KMS-11 (cell line): ENCODE measurements around the gene SLC30A4.

Experiments
- H2AFZ ChIP-seq: fragments of 200-600 bp; sonication (generic); 2 replicates; pipeline ENCODE4 v1.6.1; 2016; ENCODE audit warnings: antibody characterized with exemption, mixed run types, low read depth
- H3K27ac ChIP-seq: fragments of 200-600 bp; sonication (generic); 2 replicates; pipeline ENCODE4 v1.6.1; 2016; ENCODE audit warnings: mild to moderate bottlenecking, mixed run types
- H3K27me3 ChIP-seq: fragments of 200-600 bp; sonication (generic); 2 replicates; pipeline ENCODE4 v1.6.1; 2017; ENCODE audit warnings: mild to moderate bottlenecking, low read depth, mixed run types, moderate library complexity; ENCODE audit not compliant: insufficient read depth
- H3K36me3 ChIP-seq: fragments of 200-600 bp; sonication (generic); 2 replicates; pipeline ENCODE4 v1.6.1; 2017; ENCODE audit warnings: mild to moderate bottlenecking, mixed run types; ENCODE audit not compliant: insufficient read depth
- H3K4me1 ChIP-seq: fragments of 200-600 bp; sonication (generic); 2 replicates; pipeline ENCODE4 v1.6.1; 2016; ENCODE audit warnings: mild to moderate bottlenecking, low read depth, mixed run types; ENCODE audit not compliant: poor library complexity, severe bottlenecking
- H3K4me2 ChIP-seq: fragments of 200-600 bp; sonication (generic); 2 replicates; pipeline ENCODE4 v1.7.0; 2016; ENCODE audit warnings: mild to moderate bottlenecking, mixed run types
- H3K4me3 ChIP-seq: fragments of 200-600 bp; sonication (generic); IDR thresholded peaks from 2 replicates; pipeline ENCODE4 v1.6.1; 2017; ENCODE audit warnings: low read depth, low read length, mixed read lengths; ENCODE audit not compliant: insufficient read depth
- H3K79me2 ChIP-seq: fragments of 200-600 bp; sonication (generic); 2 replicates; pipeline ENCODE4 v1.6.1; 2016; ENCODE audit warnings: low read depth, mixed run types; ENCODE audit not compliant: insufficient read depth
- H3K9ac ChIP-seq: fragments of 200-600 bp; sonication (generic); 2 replicates; pipeline ENCODE4 v1.6.1; 2016; ENCODE audit warnings: mild to moderate bottlenecking, mixed run types
- H4K20me1 ChIP-seq: fragments of 200-600 bp; sonication (generic); 2 replicates; pipeline ENCODE4 v1.6.1; 2016; ENCODE audit warnings: mild to moderate bottlenecking, mixed run types; ENCODE audit not compliant: insufficient read depth
- CTCF ChIP-seq: fragments of 200-600 bp; sonication (generic); conservative IDR thresholded peaks from 2 replicates; pipeline ENCODE4 v1.6.1; 2017; ENCODE audit warnings: low read depth, mild to moderate bottlenecking, antibody characterized with exemption, low read length, moderate library complexity, mixed read lengths

Gene SLC30A4

GRCh38 chr15:45435124-45435903 lies 87.2 kb downstream of the SLC30A4 start:
- Histone ChIP-seq H3K27me3 (no peaks in the 10 kb centered on the region), H3K4me3 (no peak overlapping the region), H3K79me2 (no peaks in the 10 kb centered on the region), H4K20me1 (no peaks in the 10 kb centered on the region), H3K36me3 (no peaks in the 10 kb centered on the region), H2AFZ (no peak overlapping the region), H3K4me1 (peaks cover 6% of the 10 kb centered on the region), H3K4me2 (no peak overlapping the region), H3K9ac (no peak overlapping the region), H3K27ac (no peak overlapping the region)
- TF ChIP-seq CTCF: no peak

- H3K79me2 ChIP-seq: no peaks in the 10 kb centered on the region
- no peak overlapping the region for H3K9ac ChIP-seq
- no peak overlapping the region for H2AFZ ChIP-seq
- TF ChIP-seq CTCF: no peak
- no peak overlapping the region for H3K4me3 ChIP-seq
- no peaks in the 10 kb centered on the region for H3K27me3 ChIP-seq
- no peaks in the 10 kb centered on the region for H3K36me3 ChIP-seq
- peaks cover 6% of the 10 kb centered on the region for H3K4me1 ChIP-seq
- no peaks in the 10 kb centered on the region for H4K20me1 ChIP-seq
- no peak overlapping the region for H3K27ac ChIP-seq
- no peak overlapping the region for H3K4me2 ChIP-seq
Observed at GRCh38 chr15:45434078-45434567, 88.4 kb downstream of the SLC30A4 start.

GRCh38 chr15:45431511-45431910 lies 91.0 kb downstream of the SLC30A4 start:
- Histone ChIP-seq H3K4me3 (no peak overlapping the region), H3K27ac (no peak overlapping the region), H4K20me1 (no peaks in the 10 kb centered on the region), H3K36me3 (no peaks in the 10 kb centered on the region), H3K4me2 (no peak overlapping the region), H2AFZ (no peak overlapping the region), H3K4me1 (peaks cover 6% of the 10 kb centered on the region), H3K79me2 (no peaks in the 10 kb centered on the region), H3K27me3 (no peaks in the 10 kb centered on the region), H3K9ac (no peak overlapping the region)
- no peak for TF ChIP-seq CTCF

GRCh38 chr15:45429941-45430792 lies 92.4 kb downstream of the SLC30A4 start:
- no peaks in the 10 kb centered on the region for H3K27me3 ChIP-seq
- no peaks in the 10 kb centered on the region for H4K20me1 ChIP-seq
- TF ChIP-seq CTCF: peak; percentile 98
- H3K36me3 ChIP-seq: no peaks in the 10 kb centered on the region
- H3K4me3 ChIP-seq: no peak overlapping the region
- no peak overlapping the region for H3K27ac ChIP-seq
- peak overlapping the region; percentile 69 for H2AFZ ChIP-seq
- no peaks in the 10 kb centered on the region for H3K79me2 ChIP-seq
- no peak overlapping the region for H3K9ac ChIP-seq
- H3K4me2 ChIP-seq: peak overlapping the region; percentile 38; the same call in 1 of the 2 replicates
- H3K4me1 ChIP-seq: peaks cover 6% of the 10 kb centered on the region
